OCI-LY1 (cell line): ENCODE measurements around the gene CCL28.
"Not testable (repeated sequence)": the region's sequence is repeated elsewhere in the genome, so short reads cannot be mapped to it uniquely, and the experiment has no call there.

Experiments used
- CTCF ChIP-seq: fragments of 200-600 bp; sonication (generic), shearing (Covaris generic); IDR thresholded peaks from 2 replicates; pipeline ENCODE4 v1.5.1; 2017; ENCODE audit warnings: mild to moderate bottlenecking, antibody characterized with exemption, low read length, moderate library complexity, mixed read lengths
- EZH2 ChIP-seq: fragments of 200-600 bp; sonication (generic), shearing (Covaris generic); IDR thresholded peaks from 2 replicates; pipeline ENCODE4 v1.8.0; 2017; ENCODE audit warnings: borderline replicate concordance, mixed run types, mild to moderate bottlenecking, antibody characterized with exemption, low read length, moderate library complexity, mixed read lengths

GRCh38 chr5:43402524-43403066 is 9.6 kb downstream of the CCL28 start:
- TF ChIP-seq EZH2, CTCF: not testable (repeated sequence)
